ENCODE results near the gene OGFOD3.
"Not testable (repeated sequence)": the region's sequence is repeated elsewhere in the genome, so short reads cannot be mapped to it uniquely, and the experiment has no call there.

Gene OGFOD3

GRCh38 chr17:82415786-82416185 is 2.6 kb downstream of the OGFOD3 start:
- no peak overlapping the region for H3K4me3 ChIP-seq (replicated peaks; ENCODE audit: low read depth, low read length)
- no peak for DNase-seq (ENCODE audit: extremely low read depth, low read depth)
- no peak for TF ChIP-seq CTCF (IDR thresholded peaks at IDR 0.05; ENCODE audit: low read depth, low read length, missing control alignments)

- no peak for DNase-seq (ENCODE audit: extremely low read depth, low read depth)
- no peak overlapping the region for H3K4me3 ChIP-seq (replicated peaks; ENCODE audit: low read depth, low read length)
- TF ChIP-seq CTCF (IDR thresholded peaks at IDR 0.05; ENCODE audit: low read depth, low read length, missing control alignments): no peak
These were observed 3.0 kb downstream of the OGFOD3 start for GRCh38 chr17:82415336-82415735.

- H3K4me3 ChIP-seq (replicated peaks; ENCODE audit: low read depth, low read length): no peak overlapping the region
- DNase-seq (ENCODE audit: extremely low read depth, low read depth): no peak
- peak; percentile 69 for TF ChIP-seq CTCF (IDR thresholded peaks at IDR 0.05; ENCODE audit: low read depth, low read length, missing control alignments)
These were observed 3.7 kb downstream of the OGFOD3 start for GRCh38 chr17:82414548-82415281.

- TF ChIP-seq CTCF (IDR thresholded peaks at IDR 0.05; ENCODE audit: low read depth, low read length, missing control alignments): no peak
- H3K4me3 ChIP-seq (replicated peaks; ENCODE audit: low read depth, low read length): no peak overlapping the region
- DNase-seq (ENCODE audit: extremely low read depth, low read depth): no peak
These were observed 5.6 kb downstream of the OGFOD3 start for GRCh38 chr17:82412535-82413520.

- not testable (repeated sequence) for DNase-seq (ENCODE audit: extremely low read depth, low read depth); H3K4me3 ChIP-seq (replicated peaks; ENCODE audit: low read depth, low read length)
These were observed 6.3 kb downstream of the OGFOD3 start for GRCh38 chr17:82412081-82412480.

GRCh38 chr17:82411396-82412053 is 6.9 kb downstream of the OGFOD3 start:
- TF ChIP-seq CTCF (IDR thresholded peaks at IDR 0.05; ENCODE audit: low read depth, low read length, missing control alignments): no peak
- no peak overlapping the region for H3K4me3 ChIP-seq (replicated peaks; ENCODE audit: low read depth, low read length)
- DNase-seq (ENCODE audit: extremely low read depth, low read depth): no peak

All from HFF-Myc (cell line).